ENCODE measurements around the gene RBM38.

DNA sequence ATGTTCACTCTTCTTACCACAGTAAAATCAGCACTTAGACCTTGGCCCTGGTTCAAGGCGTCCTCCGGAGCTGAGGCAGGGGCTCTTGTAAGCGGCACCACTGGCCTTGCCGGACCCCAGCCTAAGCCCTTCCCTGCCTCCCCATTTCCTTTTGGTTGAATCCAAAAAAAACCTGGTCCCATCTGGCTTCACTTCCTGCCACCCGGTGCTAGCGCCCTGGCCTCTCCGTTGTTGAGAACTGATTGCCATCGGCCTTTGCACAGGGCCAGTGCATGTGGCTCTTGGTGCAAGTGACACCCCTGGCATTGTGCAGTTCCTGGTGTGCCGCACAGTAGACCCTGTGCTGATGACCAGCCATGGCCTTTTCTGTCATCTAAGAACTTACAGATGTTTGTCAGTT lies 19.0 kb upstream of the RBM38 start:
- TF ChIP-seq, protein P1, sequence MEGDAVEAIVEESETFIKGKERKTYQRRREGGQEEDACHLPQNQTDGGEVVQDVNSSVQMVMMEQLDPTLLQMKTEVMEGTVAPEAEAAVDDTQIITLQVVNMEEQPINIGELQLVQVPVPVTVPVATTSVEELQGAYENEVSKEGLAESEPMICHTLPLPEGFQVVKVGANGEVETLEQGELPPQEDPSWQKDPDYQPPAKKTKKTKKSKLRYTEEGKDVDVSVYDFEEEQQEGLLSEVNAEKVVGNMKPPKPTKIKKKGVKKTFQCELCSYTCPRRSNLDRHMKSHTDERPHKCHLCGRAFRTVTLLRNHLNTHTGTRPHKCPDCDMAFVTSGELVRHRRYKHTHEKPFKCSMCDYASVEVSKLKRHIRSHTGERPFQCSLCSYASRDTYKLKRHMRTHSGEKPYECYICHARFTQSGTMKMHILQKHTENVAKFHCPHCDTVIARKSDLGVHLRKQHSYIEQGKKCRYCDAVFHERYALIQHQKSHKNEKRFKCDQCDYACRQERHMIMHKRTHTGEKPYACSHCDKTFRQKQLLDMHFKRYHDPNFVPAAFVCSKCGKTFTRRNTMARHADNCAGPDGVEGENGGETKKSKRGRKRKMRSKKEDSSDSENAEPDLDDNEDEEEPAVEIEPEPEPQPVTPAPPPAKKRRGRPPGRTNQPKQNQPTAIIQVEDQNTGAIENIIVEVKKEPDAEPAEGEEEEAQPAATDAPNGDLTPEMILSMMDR (IDR thresholded peaks at IDR 0.05), result no peak
- TF ChIP-seq POLR2A (IDR thresholded peaks at IDR 0.05), result no peak

Measured in lower leg skin (tissue), 3 donors.